Fibroblast of villous mesenchyme (primary cell): Measurements from ENCODE around the gene NDUFB7. TPM values are rescaled to one million over a fixed set of nuclear protein-coding genes. Genes with fewer than 3 reads are reported as not detected.
"Not testable (repeated sequence)": the region's sequence is repeated elsewhere in the genome, so short reads cannot be mapped to it uniquely, and the experiment has no call there.

ENCODE experiments used
- DNase-seq: peaks from one replicate; pipeline ENCODE4 v3.0.0-alpha.2; 2010; ENCODE audit warnings: low read depth
- H3K4me3 ChIP-seq: 2 replicates; pipeline ENCODE4 v1.5.1; 2011; ENCODE audit warnings: low read depth, mild to moderate bottlenecking, low read length
- CTCF ChIP-seq: IDR thresholded peaks from 2 replicates; pipeline ENCODE4 v1.5.1; 2012; ENCODE audit warnings: low read depth, mild to moderate bottlenecking, low read length; ENCODE audit not compliant: insufficient read depth
- total RNA-seq: library from RNA; depleted of rRNA; stranded (reverse); fragments of >200 nt; gene quantifications from 2 replicates; pipeline ENCODE4 v1.2.3, GENCODE V29; 2012

Gene NDUFB7
- total RNA-seq: 216 and 357 TPM in 2 replicates

GRCh38 chr19:14571695-14572490 is at the start of gene NDUFB7:
TSS of gene NDUFB7 (minus strand) at chr19:14572066. CDS start at chr19:14572000, 66 bp downstream.
- peak; percentile 68 for TF ChIP-seq CTCF
- peak within 1 kb of the TSS; percentile 73 for H3K4me3 ChIP-seq
- peak; percentile 92 for DNase-seq

GRCh38 chr19:14619404-14619803 is 47.5 kb upstream of the NDUFB7 start:
- no peak for TF ChIP-seq CTCF
- DNase-seq: no peak
- H3K4me3 ChIP-seq: no peak overlapping the region

- no peak for TF ChIP-seq CTCF
- no peak for DNase-seq
- H3K4me3 ChIP-seq: no peak overlapping the region
Observed at GRCh38 chr19:14616407-14616806, 44.5 kb upstream of the NDUFB7 start.

- no peak for DNase-seq
- H3K4me3 ChIP-seq: no peak overlapping the region
- TF ChIP-seq CTCF: no peak
Observed at GRCh38 chr19:14615623-14616022, 43.8 kb upstream of the NDUFB7 start.

GRCh38 chr19:14614099-14614412 is 42.2 kb upstream of the NDUFB7 start:
- H3K4me3 ChIP-seq: no peak overlapping the region
- TF ChIP-seq CTCF: no peak
- no peak for DNase-seq

- not testable (repeated sequence) for H3K4me3 ChIP-seq, DNase-seq
Observed at GRCh38 chr19:14613399-14614098, 41.7 kb upstream of the NDUFB7 start.

GRCh38 chr19:14612657-14613056 is 40.8 kb upstream of the NDUFB7 start:
- no peak for DNase-seq
- H3K4me3 ChIP-seq: no peak overlapping the region
- TF ChIP-seq CTCF: no peak

- H3K4me3 ChIP-seq, DNase-seq: not testable (repeated sequence)
Observed at GRCh38 chr19:14612242-14612641, 40.4 kb upstream of the NDUFB7 start.
